Astrocyte of the spinal cord (primary cell): ENCODE results near the gene KLHDC8A.
"Not testable (repeated sequence)": the region's sequence is repeated elsewhere in the genome, so short reads cannot be mapped to it uniquely, and the experiment has no call there.

Source experiments
- DNase-seq: peaks from one replicate; pipeline ENCODE4 v3.0.0; 2011; ENCODE audit warnings: low read depth, low spot score
- H3K4me3 ChIP-seq: 2 replicates; pipeline ENCODE4 v1.5.1; 2011; ENCODE audit warnings: low read depth, mild to moderate bottlenecking, low read length, moderate library complexity
- in situ Hi-C: cut with HindIII; loops from 2 replicates; pipeline ENCODE4 v1.10.0; 2017; ENCODE audit warnings: low sequenced_read_pairs
- TF ChIP-seq, protein P1 (sequence below): IDR thresholded peaks from 2 replicates; pipeline ENCODE4 v1.5.1; 2012; ENCODE audit warnings: low read depth, mild to moderate bottlenecking, low read length, inconsistent platforms

Gene KLHDC8A

DNA sequence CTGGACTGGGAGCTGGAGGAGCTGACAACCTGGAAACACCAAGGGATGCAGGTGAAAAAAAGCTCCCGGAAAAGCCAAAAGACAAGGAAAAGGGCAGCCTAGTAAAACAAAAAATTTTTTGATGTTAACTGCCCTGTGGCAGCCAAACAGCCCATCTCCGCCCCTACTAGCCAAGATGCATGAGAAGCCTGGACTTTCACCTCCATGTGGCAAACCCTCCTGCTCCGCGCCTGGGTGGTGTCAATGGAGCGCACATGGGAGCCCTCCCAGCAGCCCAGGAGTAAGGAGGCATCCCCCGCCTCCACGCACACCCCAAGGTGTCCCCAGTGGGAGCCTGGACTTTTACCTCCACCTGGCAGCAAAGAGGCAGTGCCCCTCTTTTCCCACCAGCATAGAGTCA lies 34.7 kb upstream of the KLHDC8A start:
- no peak overlapping the region for H3K4me3 ChIP-seq
- DNase-seq = no peak
- TF ChIP-seq, protein P1, sequence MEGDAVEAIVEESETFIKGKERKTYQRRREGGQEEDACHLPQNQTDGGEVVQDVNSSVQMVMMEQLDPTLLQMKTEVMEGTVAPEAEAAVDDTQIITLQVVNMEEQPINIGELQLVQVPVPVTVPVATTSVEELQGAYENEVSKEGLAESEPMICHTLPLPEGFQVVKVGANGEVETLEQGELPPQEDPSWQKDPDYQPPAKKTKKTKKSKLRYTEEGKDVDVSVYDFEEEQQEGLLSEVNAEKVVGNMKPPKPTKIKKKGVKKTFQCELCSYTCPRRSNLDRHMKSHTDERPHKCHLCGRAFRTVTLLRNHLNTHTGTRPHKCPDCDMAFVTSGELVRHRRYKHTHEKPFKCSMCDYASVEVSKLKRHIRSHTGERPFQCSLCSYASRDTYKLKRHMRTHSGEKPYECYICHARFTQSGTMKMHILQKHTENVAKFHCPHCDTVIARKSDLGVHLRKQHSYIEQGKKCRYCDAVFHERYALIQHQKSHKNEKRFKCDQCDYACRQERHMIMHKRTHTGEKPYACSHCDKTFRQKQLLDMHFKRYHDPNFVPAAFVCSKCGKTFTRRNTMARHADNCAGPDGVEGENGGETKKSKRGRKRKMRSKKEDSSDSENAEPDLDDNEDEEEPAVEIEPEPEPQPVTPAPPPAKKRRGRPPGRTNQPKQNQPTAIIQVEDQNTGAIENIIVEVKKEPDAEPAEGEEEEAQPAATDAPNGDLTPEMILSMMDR = no peak
- in situ Hi-C loops = no loop called here

DNA sequence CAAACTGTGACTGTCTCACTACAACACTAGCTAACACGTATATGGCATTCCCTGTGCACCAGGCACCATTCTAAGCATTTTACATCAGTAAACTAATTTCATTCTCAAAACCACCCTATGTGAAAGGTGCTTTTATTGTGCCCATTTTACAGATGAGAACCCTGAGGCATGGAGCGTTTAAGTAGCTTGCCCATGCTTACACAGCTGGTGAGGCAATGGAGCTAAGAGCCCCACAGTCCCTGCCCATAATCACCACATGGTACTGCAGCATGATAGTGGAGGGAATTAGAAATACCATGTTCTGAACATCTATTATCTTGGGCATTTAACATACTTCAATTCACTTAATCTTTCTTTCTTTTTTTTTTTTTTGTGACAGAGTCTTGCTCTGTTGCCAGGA lies 31.1 kb upstream of the KLHDC8A start:
- no peak for DNase-seq
- TF ChIP-seq, protein P1 = no peak

DNA sequence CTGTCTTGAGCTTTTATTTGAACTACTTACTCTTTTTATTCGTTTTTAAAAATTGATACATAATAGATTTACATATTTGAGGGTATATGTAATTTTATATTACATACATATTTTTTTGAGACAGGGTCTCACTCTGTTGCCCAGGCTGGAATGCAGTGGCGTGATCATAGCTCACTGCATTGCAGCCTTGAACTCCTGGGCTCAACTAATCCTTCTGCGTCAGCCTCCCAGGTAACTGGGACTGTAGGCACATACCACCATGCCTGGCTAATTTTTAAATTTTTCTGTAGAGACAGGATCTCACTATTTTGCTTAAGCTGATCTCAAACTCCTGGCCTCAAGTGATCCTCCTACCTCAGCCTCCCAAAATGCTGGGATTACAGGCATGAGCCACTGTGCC lies 26.3 kb upstream of the KLHDC8A start:
- DNase-seq, H3K4me3 ChIP-seq, in situ Hi-C loops: not testable (repeated sequence)

More for the DNA sequence above, 31.1 kb upstream of the KLHDC8A start:
- no peak overlapping the region for H3K4me3 ChIP-seq
- in situ Hi-C loops = no loop called here

DNA sequence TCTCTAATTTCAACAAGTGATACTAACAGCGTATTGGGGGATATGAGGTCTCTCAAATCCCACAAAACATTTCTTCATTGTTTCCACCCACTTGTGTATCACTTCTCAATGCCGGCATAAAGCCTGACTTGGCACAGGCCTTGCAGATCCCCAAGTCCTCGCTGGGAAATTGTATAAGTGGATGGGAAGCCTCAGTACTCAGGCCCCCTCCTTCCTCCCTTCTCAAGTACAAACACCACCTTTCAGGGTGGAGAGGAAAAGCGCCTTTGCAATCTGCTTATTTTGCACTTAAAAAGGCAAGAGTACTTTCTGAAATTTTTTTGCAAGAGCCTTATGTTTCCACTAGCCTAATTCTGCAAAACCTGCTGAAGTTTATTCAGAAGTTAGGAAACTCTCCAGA lies 25.8 kb upstream of the KLHDC8A start:
- no peak for DNase-seq
- no peak overlapping the region for H3K4me3 ChIP-seq
- in situ Hi-C loops = no loop called here
- TF ChIP-seq, protein P1 = no peak

DNA sequence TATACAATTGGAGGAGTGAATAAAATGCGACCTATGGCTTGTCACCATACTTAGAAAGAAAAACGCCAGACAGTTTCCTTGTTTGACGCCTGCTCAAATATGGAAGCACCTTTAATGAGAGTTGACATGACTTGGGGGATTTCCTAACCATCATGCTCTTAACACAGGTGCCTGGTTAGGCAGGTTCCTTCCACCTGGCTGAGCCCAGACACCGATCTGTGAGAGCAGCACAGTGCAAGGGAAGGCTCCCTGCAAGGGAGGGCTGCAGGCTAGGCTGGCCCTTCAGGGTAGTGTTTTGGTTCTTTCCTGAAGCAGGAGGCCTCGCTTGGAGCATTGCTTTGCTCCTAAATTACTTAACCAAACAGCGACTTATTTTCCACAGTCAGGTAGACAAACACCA lies 24.6 kb upstream of the KLHDC8A start:
- no peak overlapping the region for H3K4me3 ChIP-seq
- in situ Hi-C loops = no loop called here
- TF ChIP-seq, protein P1 = no peak
- no peak for DNase-seq

DNA sequence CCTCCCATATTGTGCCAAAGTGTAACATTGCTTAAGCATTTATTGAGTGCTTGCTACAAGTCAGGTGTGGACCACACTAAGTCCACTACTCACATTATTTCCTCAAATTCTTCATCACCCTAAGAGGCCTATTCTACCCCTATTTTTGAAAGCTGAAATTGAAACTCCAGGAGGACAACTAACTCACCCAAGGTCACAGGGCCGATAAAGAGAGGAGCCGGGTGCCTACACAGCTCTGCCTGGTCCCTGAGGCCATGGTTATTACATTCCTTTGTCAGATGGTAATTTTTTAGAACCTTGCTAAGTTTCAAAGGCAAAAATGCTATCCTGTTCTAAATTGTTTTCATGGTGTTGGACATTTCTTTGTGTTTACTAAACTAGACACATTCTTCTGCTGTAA lies 24.2 kb upstream of the KLHDC8A start:
- TF ChIP-seq, protein P1 = no peak
- DNase-seq = no peak
- H3K4me3 ChIP-seq = no peak overlapping the region
- in situ Hi-C loops = no loop called here

DNA sequence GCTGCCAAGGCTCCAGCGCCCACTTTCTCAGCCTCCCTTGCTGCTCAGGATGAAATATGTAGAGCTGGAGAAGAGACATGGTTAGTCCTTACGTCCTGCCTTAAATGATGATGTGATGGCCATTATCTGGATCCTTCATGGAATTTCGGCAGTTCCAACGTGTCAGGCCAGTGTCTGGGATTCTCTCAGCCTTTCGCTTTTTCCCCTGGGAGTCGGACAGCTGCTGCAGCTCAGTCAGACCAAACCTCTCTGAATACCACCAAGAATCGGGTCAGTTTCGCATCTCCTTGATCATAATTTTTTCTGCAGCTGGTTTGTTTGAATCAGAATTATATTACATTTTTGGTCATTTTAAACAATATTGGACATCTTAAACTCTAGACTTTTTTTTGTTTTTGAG lies 22.3 kb upstream of the KLHDC8A start:
- no peak for DNase-seq
- in situ Hi-C loops = no loop called here
- no peak overlapping the region for H3K4me3 ChIP-seq
- TF ChIP-seq, protein P1 = no peak
